Thoracic aorta (tissue), 2 donors: ENCODE data around the gene PLSCR4. TPM values are rescaled to one million over a fixed set of nuclear protein-coding genes. Genes with fewer than 3 reads are reported as not detected.

ENCODE experiments used
- ATAC-seq: fragments of 150-250 bp; one replicate; pipeline ENCODE4 v1.8.0; 2017; ENCODE audit warnings: low read depth; ENCODE audit not compliant: insufficient number of reproducible peaks, low FRiP score
- DNase-seq: peaks from one replicate; pipeline ENCODE4 v3.0.0-alpha.2; 2020; ENCODE audit warnings: low spot score
- H3K27ac ChIP-seq, 2 donors: fragments of 200-600 bp; sonication (generic); 1 replicate in 1 of 2; 2 replicates in 1 of 2; pipeline ENCODE4 v1.5.1; 2016; ENCODE audit warnings: mild to moderate bottlenecking in 2 of 2, moderate library complexity in 2 of 2
- H3K27me3 ChIP-seq: fragments of 200-600 bp; sonication (generic); replicated peaks from 2 replicates; pipeline ENCODE4 v1.6.0; 2016; ENCODE audit warnings: mild to moderate bottlenecking; ENCODE audit not compliant: insufficient read depth
- H3K36me3 ChIP-seq: fragments of 200-600 bp; sonication (generic); one replicate; pipeline ENCODE4 v1.5.1; 2016
- H3K4me1 ChIP-seq, 2 donors: fragments of 200-600 bp; sonication (generic); 1 replicate in 1 of 2; 2 replicates in 1 of 2; pipeline versions ENCODE4 v1.5.1 to v1.6.0; 2016; ENCODE audit warnings: low read depth in 2 of 2, mild to moderate bottlenecking in 1 of 2; ENCODE audit not compliant: control insufficient read depth in 1 of 2
- H3K4me3 ChIP-seq: fragments of 200-600 bp; sonication (generic); 2 replicates; pipeline ENCODE4 v1.5.1; 2016; ENCODE audit warnings: mild to moderate bottlenecking
- H3K9me3 ChIP-seq: fragments of 200-600 bp; sonication (generic); 2 replicates; pipeline ENCODE4 v1.5.1; 2016
- total RNA-seq, 2 donors: library from RNA; depleted of rRNA; stranded (reverse); fragments of >200 nt; gene quantifications; one replicate each; pipeline versions ENCODE4 v1.1.0 to v1.2.3, GENCODE V29; 2016
- TF ChIP-seq, protein P1 (sequence below): fragments of 200-600 bp; sonication (generic); IDR thresholded peaks from one replicate; pipeline ENCODE4 v1.5.1; 2019; ENCODE audit warnings: antibody characterized with exemption

Gene PLSCR4
- total RNA-seq, 2 donors from 2014 or later = 115 to 148 TPM

DNA sequence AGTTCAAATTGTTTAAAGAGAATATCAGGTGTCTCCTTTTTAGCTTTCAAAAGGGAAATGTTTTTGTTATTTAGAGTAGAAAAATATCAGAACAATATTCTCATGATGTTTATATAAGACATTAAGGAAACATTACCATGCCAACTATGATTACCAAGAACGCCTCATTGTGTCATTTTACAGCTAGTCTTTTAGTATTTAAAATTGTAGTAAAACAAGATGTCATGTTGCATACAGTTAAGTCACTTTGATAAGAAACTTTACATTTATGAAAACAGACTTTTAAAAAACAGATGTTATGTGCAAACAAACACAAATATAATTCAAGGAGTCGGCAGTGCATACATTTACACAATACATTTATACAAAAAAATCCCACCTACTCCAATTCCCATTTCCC, 4.4 kb downstream of the PLSCR4 start:
- TF ChIP-seq, protein P1, sequence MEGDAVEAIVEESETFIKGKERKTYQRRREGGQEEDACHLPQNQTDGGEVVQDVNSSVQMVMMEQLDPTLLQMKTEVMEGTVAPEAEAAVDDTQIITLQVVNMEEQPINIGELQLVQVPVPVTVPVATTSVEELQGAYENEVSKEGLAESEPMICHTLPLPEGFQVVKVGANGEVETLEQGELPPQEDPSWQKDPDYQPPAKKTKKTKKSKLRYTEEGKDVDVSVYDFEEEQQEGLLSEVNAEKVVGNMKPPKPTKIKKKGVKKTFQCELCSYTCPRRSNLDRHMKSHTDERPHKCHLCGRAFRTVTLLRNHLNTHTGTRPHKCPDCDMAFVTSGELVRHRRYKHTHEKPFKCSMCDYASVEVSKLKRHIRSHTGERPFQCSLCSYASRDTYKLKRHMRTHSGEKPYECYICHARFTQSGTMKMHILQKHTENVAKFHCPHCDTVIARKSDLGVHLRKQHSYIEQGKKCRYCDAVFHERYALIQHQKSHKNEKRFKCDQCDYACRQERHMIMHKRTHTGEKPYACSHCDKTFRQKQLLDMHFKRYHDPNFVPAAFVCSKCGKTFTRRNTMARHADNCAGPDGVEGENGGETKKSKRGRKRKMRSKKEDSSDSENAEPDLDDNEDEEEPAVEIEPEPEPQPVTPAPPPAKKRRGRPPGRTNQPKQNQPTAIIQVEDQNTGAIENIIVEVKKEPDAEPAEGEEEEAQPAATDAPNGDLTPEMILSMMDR = no peak
- H3K36me3 ChIP-seq = no peaks in the 10 kb centered on the region
- H3K27ac ChIP-seq = peak overlapping the region in 1 of 2 donors; percentile 58
- DNase-seq (no peak), ATAC-seq (no peak)
- H3K4me1 ChIP-seq = peaks cover 8 to 29% of the 10 kb centered on the region in 2 donors
- H3K4me3 ChIP-seq = peak overlapping the region; percentile 86
- H3K9me3 ChIP-seq = no peaks in the 10 kb centered on the region
- no peaks in the 10 kb centered on the region for H3K27me3 ChIP-seq

DNA sequence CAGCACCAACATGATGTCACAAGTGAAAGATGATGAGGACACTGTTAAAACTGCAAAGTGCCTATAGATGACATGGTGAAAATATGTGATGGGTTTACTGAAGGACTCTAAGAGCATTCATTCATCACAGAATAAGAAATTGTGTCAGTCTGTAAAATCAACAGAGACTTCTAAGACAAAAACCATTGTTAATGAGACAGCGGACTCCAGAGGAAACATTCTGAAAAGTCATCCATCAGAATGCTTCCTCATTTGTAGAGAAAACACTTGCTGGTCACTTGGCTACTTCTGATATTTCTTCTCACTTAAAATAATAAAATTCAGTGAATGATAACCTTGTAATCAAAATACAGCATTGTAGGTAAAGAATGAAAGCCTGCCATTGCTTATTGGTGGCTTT, 7.3 kb downstream of the PLSCR4 start:
- no peaks in the 10 kb centered on the region for H3K36me3 ChIP-seq
- TF ChIP-seq, protein P1 = no peak
- H3K9me3 ChIP-seq = no peaks in the 10 kb centered on the region
- ATAC-seq (no peak), DNase-seq (no peak)
- peaks cover 8 to 49% of the 10 kb centered on the region in 2 donors for H3K4me1 ChIP-seq
- H3K27ac ChIP-seq = peak overlapping the region; percentile 9 to 99
- H3K27me3 ChIP-seq = no peaks in the 10 kb centered on the region
- no peak overlapping the region for H3K4me3 ChIP-seq

DNA sequence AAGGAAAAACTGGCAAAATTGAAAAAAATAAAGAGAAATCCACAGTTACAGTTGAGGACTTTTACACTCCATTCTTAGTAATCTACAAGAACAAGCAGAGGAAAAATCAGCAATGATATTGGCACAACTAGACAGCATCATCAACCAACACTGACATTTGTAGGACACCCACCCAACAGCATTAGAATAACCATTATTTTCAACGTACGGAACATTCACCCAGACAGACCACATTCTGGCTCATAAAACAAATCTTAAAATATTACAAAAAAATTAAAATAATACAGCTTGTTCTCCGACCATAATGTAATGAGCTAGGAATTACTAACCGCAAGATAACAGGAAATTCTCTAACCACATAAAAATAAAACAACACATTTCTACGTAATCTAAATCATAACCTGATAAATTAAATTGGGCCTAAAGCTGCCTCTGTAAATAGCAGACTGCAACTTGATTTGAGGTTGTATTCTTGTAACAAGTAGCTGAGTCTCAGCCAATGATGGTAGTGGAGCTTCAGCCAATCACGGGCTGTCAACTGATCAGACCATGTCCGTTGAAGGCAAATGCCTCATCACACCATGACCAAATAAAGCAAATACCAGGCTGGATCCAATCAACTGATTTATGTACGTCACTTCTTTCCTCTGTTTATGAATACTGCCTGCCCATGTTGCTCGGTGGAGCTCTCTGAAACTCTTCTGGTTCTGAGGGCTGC, 9.2 kb downstream of the PLSCR4 start:
- H3K4me1 ChIP-seq = peaks cover 3 to 45% of the 10 kb centered on the region in 2 donors
- no peaks in the 10 kb centered on the region for H3K36me3 ChIP-seq
- peaks cover 13% of the 10 kb centered on the region for H3K9me3 ChIP-seq
- no peaks in the 10 kb centered on the region for H3K27me3 ChIP-seq
- ATAC-seq = peak; percentile 99
- TF ChIP-seq, protein P1 = no peak
- H3K27ac ChIP-seq = peak overlapping the region; percentile 64 to 99
- no peak for DNase-seq
- H3K4me3 ChIP-seq = peak overlapping the region; percentile 54

DNA sequence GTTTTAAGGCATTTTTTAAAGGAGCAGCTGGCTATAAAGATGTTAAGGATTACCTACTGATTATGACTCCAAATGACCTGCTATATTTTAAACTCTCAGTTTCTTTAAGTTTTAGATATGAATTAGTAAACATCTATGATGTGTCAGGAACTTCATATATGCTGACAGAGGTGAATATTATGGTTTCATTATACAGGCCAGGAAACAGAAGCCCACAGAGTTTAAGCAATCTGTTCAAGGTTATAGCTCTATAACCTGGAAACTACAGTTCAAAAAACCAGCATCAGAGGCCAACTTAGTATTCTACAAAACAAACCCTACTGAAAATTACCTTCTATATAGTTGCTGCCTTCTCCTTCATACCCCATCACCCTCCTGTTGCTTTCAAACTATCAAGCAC, 17.4 kb downstream of the PLSCR4 start:
- ATAC-seq = no peak
- TF ChIP-seq, protein P1 = no peak

DNA sequence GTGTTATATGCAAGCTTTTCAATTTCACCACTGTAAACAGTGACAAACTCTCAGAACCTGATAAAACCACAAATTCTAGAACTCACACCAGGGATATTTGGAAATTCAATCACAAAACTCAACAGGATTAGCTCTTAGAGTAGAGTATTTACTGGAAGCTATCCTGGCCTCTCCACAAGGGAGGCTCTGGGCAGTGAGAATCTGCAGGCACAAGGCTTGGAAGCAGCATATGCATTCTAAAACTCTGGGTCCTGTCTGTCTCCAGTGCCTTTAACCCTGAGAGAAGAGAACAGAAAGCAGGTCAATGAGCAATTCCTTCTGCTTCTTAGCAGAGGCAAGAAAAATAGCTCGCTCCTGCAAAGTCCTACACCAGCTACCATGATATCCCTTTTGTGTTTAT, 23.4 kb downstream of the PLSCR4 start:
- H3K36me3 ChIP-seq = no peaks in the 10 kb centered on the region
- ATAC-seq (no peak), DNase-seq (no peak)
- peak overlapping the region in 1 of 2 donors; percentile 38 for H3K27ac ChIP-seq
- no peaks in the 10 kb centered on the region for H3K27me3 ChIP-seq
- H3K4me1 ChIP-seq = peaks cover 4 to 31% of the 10 kb centered on the region in 2 donors
- H3K4me3 ChIP-seq = no peak overlapping the region
- H3K9me3 ChIP-seq = no peaks in the 10 kb centered on the region
- TF ChIP-seq, protein P1 = no peak

More for the DNA sequence above, 17.4 kb downstream of the PLSCR4 start:
- peak overlapping the region; percentile 4 to 35 for H3K27ac ChIP-seq
- H3K9me3 ChIP-seq = peaks cover 28% of the 10 kb centered on the region
- DNase-seq = no peak
- no peak overlapping the region for H3K4me3 ChIP-seq
- H3K27me3 ChIP-seq = no peaks in the 10 kb centered on the region
- H3K4me1 ChIP-seq = peaks cover 3 to 4% of the 10 kb centered on the region in 2 donors
- no peaks in the 10 kb centered on the region for H3K36me3 ChIP-seq
